B cell (primary cell): ENCODE results near the gene DPYSL4. TPM values are rescaled to one million over a fixed set of nuclear protein-coding genes. Genes with fewer than 3 reads are reported as not detected.

Experiments used
- ATAC-seq: fragments of 200-7000 bp; cut with Tn5 transposase; one replicate; pipeline ENCODE4 v1.10.0; 2021; ENCODE audit warnings: low read depth, mild to moderate bottlenecking, moderate number of reproducible peaks, moderate library complexity
- CTCF ChIA-PET: fragments of 350-600 bp; sonication (Branson Sonifier 250); formaldehyde crosslinking; loops from one replicate; lab custom pipeline; 2021; ENCODE audit warnings: antibody characterized with exemption, inconsistent platforms; lab: Charles Lee
- POLR2A ChIA-PET: fragments of 350-600 bp; sonication (Branson Sonifier 250); formaldehyde crosslinking; loops from one replicate; lab custom pipeline; 2021; ENCODE audit warnings: antibody characterized with exemption; lab: Charles Lee
- DNase-seq: peaks from one replicate; pipeline ENCODE4 v3.0.0; 2013
- H2AFZ ChIP-seq: 2 replicates; pipeline ENCODE4 v1.6.1; 2012; ENCODE audit warnings: mild to moderate bottlenecking, low read depth, low read length; ENCODE audit not compliant: insufficient read depth, poor library complexity, severe bottlenecking
- H3K27ac ChIP-seq, 2 donors: 1 replicate in 1 of 2; 2 replicates in 1 of 2; pipeline ENCODE4 v1.5.1; 2012 to 2013; ENCODE audit warnings: low read length in 2 of 2, mild to moderate bottlenecking in 2 of 2, moderate library complexity in 1 of 2
- H3K27me3 ChIP-seq, 4 experiments: fragments of 200-600 bp in 1 of 4; sonication (generic) in 1 of 4; replicated peaks in 1 of 4; 1 replicate in 2 of 4; 2 replicates in 2 of 4; pipeline versions ENCODE4 v1.6.1 to v1.7.0; 2013 to 2016; ENCODE audit warnings: low read length in 3 of 4, mild to moderate bottlenecking in 2 of 4, mixed read lengths in 1 of 4, moderate library complexity in 1 of 4; ENCODE audit not compliant: insufficient read depth in 4 of 4, control insufficient read depth in 3 of 4; ENCODE audit errors: control extremely low read depth in 1 of 4
- H3K36me3 ChIP-seq, 2 experiments: replicated peaks in 1 of 2; 1 replicate in 1 of 2; 2 replicates in 1 of 2; pipeline versions ENCODE4 v1.6.1 to v1.7.1; 2013; ENCODE audit warnings: low read length in 1 of 2; ENCODE audit not compliant: insufficient read depth in 2 of 2, control insufficient read depth in 1 of 2; ENCODE audit errors: control extremely low read depth in 1 of 2, extremely low read depth in 1 of 2
- H3K4me1 ChIP-seq, 2 donors: fragments of 200-600 bp in 1 of 2; sonication (generic) in 1 of 2; 1 replicate in 1 of 2; 2 replicates in 1 of 2; pipeline versions ENCODE4 v1.5.1 to v1.6.1; 2013 to 2017; ENCODE audit warnings: low read length in 2 of 2; ENCODE audit not compliant: control insufficient read depth in 2 of 2, insufficient read depth in 2 of 2
- H3K4me2 ChIP-seq: replicated peaks from 2 replicates; pipeline ENCODE3; 2012; ENCODE audit warnings: mild to moderate bottlenecking, low read depth, low read length; ENCODE audit not compliant: poor library complexity, severe bottlenecking
- H3K4me3 ChIP-seq, 5 experiments: fragments of 200-600 bp in 1 of 5; sonication (generic) in 1 of 5; 1 replicate in 3 of 5; 2 replicates in 2 of 5; pipeline versions ENCODE4 v1.5.1 to v1.7.0; 2011 to 2016; ENCODE audit warnings: low read length in 4 of 5, mild to moderate bottlenecking in 4 of 5, low read depth in 2 of 5, control low read depth in 1 of 5, moderate library complexity in 1 of 5; ENCODE audit not compliant: insufficient read depth in 1 of 5; ENCODE audit errors: control extremely low read depth in 1 of 5, extremely low read depth in 1 of 5
- H3K79me2 ChIP-seq: fragments of 200-600 bp; sonication (generic); one replicate; pipeline ENCODE4 v1.6.0; 2016; ENCODE audit warnings: low read length; ENCODE audit not compliant: control insufficient read depth, insufficient read depth
- H3K9ac ChIP-seq: fragments of 200-600 bp; sonication (generic); 2 replicates; pipeline ENCODE4 v1.6.1; 2017; ENCODE audit warnings: mild to moderate bottlenecking, low read length, moderate library complexity
- H3K9me3 ChIP-seq, 3 donors: one replicate each; pipeline versions ENCODE4 v1.6.1 to v1.7.1; 2013; ENCODE audit warnings: low read length in 2 of 3; ENCODE audit not compliant: control insufficient read depth in 2 of 3, insufficient read depth in 1 of 3; ENCODE audit errors: control extremely low read depth in 1 of 3
- H4K20me1 ChIP-seq: 2 replicates; pipeline ENCODE4 v1.6.0; 2012; ENCODE audit warnings: mild to moderate bottlenecking, low read length; ENCODE audit not compliant: insufficient read depth, control insufficient read depth, poor library complexity, severe bottlenecking
- H3K27ac Mint-ChIP-seq: one replicate; pipeline ENCODE4 v1.8.0; 2021; ENCODE audit warnings: mixed read lengths
- H3K27me3 Mint-ChIP-seq: one replicate; pipeline ENCODE4 v1.8.0; 2021; ENCODE audit warnings: mixed read lengths
- H3K4me1 Mint-ChIP-seq: one replicate; pipeline ENCODE4 v1.8.0; 2021; ENCODE audit warnings: mixed read lengths
- H3K4me3 Mint-ChIP-seq: one replicate; pipeline ENCODE4 v1.8.0; 2021; ENCODE audit warnings: mixed read lengths
- H3K9me3 Mint-ChIP-seq: one replicate; pipeline ENCODE4 v1.8.0; 2022; ENCODE audit warnings: mixed read lengths; ENCODE audit not compliant: insufficient read depth
- EZH2 ChIP-seq: IDR thresholded peaks from 2 replicates; pipeline ENCODE4 v1.6.1; 2012; ENCODE audit warnings: borderline replicate concordance, low read depth, mild to moderate bottlenecking, moderate library complexity, low read length; ENCODE audit not compliant: insufficient read depth, poor library complexity, severe bottlenecking
- WGBS: methylation state at CpG from one replicate; pipeline ENCODE4 v1.1.5; 2013; ENCODE audit warnings: missing lambda C conversion rate; ENCODE audit not compliant: insufficient coverage; 5-methylcytosine and 5-hydroxymethylcytosine counted together
- intact Hi-C: fragments of 100-400 bp; cut with micrococcal nuclease; formaldehyde crosslinking; loops from one replicate; pipeline ENCODE4 v1.10.0; 2022
- polyA plus RNA-seq: library from polyadenylated mRNA; depleted of rRNA; stranded (reverse); fragments of >200 nt; gene quantifications from 2 replicates; pipeline ENCODE4 v1.2.3, GENCODE V29; 2012
- total RNA-seq, 2 donors: library from RNA; stranded (reverse); fragments of 120-200 nt in 1 of 2; gene quantifications; 1 replicate in 1 of 2; 2 replicates in 1 of 2; pipeline versions ENCODE4 v1.2.3 to v1.2.4, GENCODE V29; 2013 to 2022
- TF ChIP-seq, protein P1 (sequence below): fragments of 200-600 bp; IDR thresholded peaks from one replicate; pipeline ENCODE4 v1.8.0; 2022; ENCODE audit warnings: antibody characterized with exemption, mild to moderate bottlenecking

The DPYSL4 gene
- total and polyA plus RNA-seq, 2 donors (not counting 1 experiment from before 2014, with no cell fraction given) = 0.03 to 0.22 TPM

DNA sequence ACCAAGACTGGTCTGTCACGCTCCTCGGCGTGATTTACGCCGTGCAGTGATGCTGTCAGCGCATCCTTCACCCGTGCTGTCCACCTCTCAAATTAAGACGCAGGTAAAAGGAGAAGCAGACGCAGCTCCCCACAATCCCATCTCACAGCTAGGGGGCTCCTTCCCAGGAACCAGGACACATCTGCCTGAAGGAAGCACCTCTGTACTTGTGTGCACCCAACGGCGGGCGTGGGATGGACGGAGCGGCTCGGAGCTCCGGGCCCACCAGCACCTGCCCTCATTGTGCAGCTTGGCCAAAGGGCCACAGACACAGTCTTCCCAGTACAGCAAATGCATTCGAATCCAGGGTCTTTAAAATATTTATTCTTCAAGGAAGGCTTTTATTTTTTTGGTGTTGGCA, 65.7 kb downstream of the DPYSL4 start:
- H3K27me3 ChIP-seq = no peaks in the 10 kb centered on the region
- H3K4me3 ChIP-seq = no peak overlapping the region
- no peaks in the 10 kb centered on the region for H3K36me3 ChIP-seq
- H3K4me2 ChIP-seq = no peak overlapping the region
- ChIA-PET CTCF (no interaction called here), POLR2A (no interaction called here)
- no peak overlapping the region for H3K9ac ChIP-seq
- H4K20me1 ChIP-seq = no peaks in the 10 kb centered on the region
- TF ChIP-seq, protein P1, sequence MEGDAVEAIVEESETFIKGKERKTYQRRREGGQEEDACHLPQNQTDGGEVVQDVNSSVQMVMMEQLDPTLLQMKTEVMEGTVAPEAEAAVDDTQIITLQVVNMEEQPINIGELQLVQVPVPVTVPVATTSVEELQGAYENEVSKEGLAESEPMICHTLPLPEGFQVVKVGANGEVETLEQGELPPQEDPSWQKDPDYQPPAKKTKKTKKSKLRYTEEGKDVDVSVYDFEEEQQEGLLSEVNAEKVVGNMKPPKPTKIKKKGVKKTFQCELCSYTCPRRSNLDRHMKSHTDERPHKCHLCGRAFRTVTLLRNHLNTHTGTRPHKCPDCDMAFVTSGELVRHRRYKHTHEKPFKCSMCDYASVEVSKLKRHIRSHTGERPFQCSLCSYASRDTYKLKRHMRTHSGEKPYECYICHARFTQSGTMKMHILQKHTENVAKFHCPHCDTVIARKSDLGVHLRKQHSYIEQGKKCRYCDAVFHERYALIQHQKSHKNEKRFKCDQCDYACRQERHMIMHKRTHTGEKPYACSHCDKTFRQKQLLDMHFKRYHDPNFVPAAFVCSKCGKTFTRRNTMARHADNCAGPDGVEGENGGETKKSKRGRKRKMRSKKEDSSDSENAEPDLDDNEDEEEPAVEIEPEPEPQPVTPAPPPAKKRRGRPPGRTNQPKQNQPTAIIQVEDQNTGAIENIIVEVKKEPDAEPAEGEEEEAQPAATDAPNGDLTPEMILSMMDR = no peak
- TF ChIP-seq EZH2 = no peak
- no peak overlapping the region for H2AFZ ChIP-seq
- H3K4me1 ChIP-seq = peaks cover 0 to 4% of the 10 kb centered on the region in 2 donors
- WGBS = 96% methylated on average over 9 of the region's 17 CpGs
- no peak overlapping the region for H3K27ac ChIP-seq
- ATAC-seq (no peak), DNase-seq (no peak)
- Mint-ChIP-seq H3K27ac (no peak overlapping the region), H3K4me1 (peaks cover 5% of the 10 kb centered on the region), H3K27me3 (no peaks in the 10 kb centered on the region), H3K4me3 (no peak overlapping the region), H3K9me3 (no peaks in the 10 kb centered on the region)
- H3K9me3 ChIP-seq = peaks cover 0 to 5% (median 0%) of the 10 kb centered on the region in 3 donors
- intact Hi-C loops = no loop called here
- H3K79me2 ChIP-seq = no peaks in the 10 kb centered on the region

DNA sequence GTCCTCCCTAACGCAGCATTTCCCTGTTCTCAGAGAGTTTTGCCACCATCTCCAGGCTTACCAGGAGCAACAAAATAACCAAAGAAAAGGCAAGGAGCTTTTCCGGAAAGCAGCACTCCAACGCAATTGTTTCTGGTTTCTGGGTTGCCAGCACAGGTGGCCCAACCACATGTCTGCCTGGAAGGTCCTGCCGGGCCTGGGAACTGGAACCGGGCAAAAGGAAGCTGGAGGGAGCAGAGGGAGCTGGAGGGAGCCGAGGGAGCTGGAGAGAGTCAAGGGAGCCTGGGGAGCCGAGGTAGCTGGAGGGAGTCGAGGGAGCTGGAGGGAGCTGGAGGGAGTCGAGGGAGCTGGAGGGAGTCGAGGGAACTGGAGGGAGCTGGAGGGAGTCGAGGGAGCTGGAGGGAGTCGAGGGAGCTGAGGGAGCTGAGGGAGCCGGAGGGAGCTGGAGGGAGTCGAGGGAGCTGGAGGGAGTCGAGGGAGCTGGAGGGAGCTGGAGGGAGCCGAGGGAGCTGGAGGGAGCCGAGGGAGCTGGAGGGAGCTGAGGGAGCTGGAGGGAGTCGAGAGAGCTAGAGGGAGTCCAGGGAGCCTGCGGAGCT, 66.4 kb downstream of the DPYSL4 start:
- WGBS = 95% methylated on average over 13 of the region's 19 CpGs
- Histone ChIP-seq H3K27ac (no peak overlapping the region), H2AFZ (no peak overlapping the region), H3K27me3 (no peaks in the 10 kb centered on the region), H3K36me3 (no peaks in the 10 kb centered on the region), H3K4me2 (no peak overlapping the region), H3K4me1 (peaks cover 0 to 4% of the 10 kb centered on the region in 2 donors), H4K20me1 (no peaks in the 10 kb centered on the region), H3K79me2 (no peaks in the 10 kb centered on the region), H3K9ac (no peak overlapping the region), H3K9me3 (peaks cover 0 to 5% (median 0%) of the 10 kb centered on the region in 3 donors), H3K4me3 (no peak overlapping the region)
- ChIA-PET CTCF (no interaction called here), POLR2A (no interaction called here)
- intact Hi-C loops = no loop called here
- Mint-ChIP-seq H3K4me1 (peaks cover 3% of the 10 kb centered on the region), H3K9me3 (no peaks in the 10 kb centered on the region), H3K27ac (no peak overlapping the region), H3K27me3 (no peaks in the 10 kb centered on the region), H3K4me3 (no peak overlapping the region)
- TF ChIP-seq, protein P1 = no peak
- no peak for TF ChIP-seq EZH2
- ATAC-seq (no peak), DNase-seq (no peak)
